Left ventricle myocardium inferior (tissue), 1 donor: ENCODE results near the gene ATP10D. TPM values are rescaled to one million over a fixed set of nuclear protein-coding genes. Genes with fewer than 3 reads are reported as not detected.

Source experiments
- DNase-seq: peaks from one replicate; pipeline ENCODE4 v3.0.0-alpha.2; 2020
- H3K27ac ChIP-seq: fragments of 200-600 bp; replicated peaks from 2 replicates; pipeline ENCODE4 v1.8.0; 2021
- H3K27me3 ChIP-seq: fragments of 200-600 bp; 2 replicates; pipeline ENCODE4 v1.8.0; 2021; ENCODE audit warnings: low read depth
- H3K36me3 ChIP-seq: fragments of 200-600 bp; 2 replicates; pipeline ENCODE4 v1.8.0; 2021
- H3K4me1 ChIP-seq: fragments of 200-600 bp; 2 replicates; pipeline ENCODE4 v1.8.0; 2021
- H3K4me3 ChIP-seq: fragments of 200-600 bp; 2 replicates; pipeline ENCODE4 v1.8.0; 2021; ENCODE audit warnings: mild to moderate bottlenecking, moderate library complexity
- H3K9me3 ChIP-seq: fragments of 200-600 bp; replicated peaks from 2 replicates; pipeline ENCODE4 v1.8.0; 2021
- CTCF ChIP-seq: fragments of 200-600 bp; IDR thresholded peaks from 2 replicates; pipeline ENCODE4 v1.8.0; 2021; ENCODE audit warnings: antibody characterized with exemption, mild to moderate bottlenecking, borderline replicate concordance
- intact Hi-C: fragments of 100-400 bp; cut with micrococcal nuclease; formaldehyde crosslinking; loops from one replicate; pipeline ENCODE4 v1.11.0; 2022
- total RNA-seq: library from RNA; stranded (reverse); fragmentation: NEBNext Ultra II Directional; extraction: Animal tissue kit (Norgen Biotek cat#: 25700); gene quantifications from one replicate; pipeline ENCODE4 v1.2.1, GENCODE V29; 2021
- donor health status: DM: no; HTN: yes; CAD: no; lungs with severe emphysema.

Gene ATP10D
- total RNA-seq, 1 donor from 2014 or later, result 10.3 TPM

DNA sequence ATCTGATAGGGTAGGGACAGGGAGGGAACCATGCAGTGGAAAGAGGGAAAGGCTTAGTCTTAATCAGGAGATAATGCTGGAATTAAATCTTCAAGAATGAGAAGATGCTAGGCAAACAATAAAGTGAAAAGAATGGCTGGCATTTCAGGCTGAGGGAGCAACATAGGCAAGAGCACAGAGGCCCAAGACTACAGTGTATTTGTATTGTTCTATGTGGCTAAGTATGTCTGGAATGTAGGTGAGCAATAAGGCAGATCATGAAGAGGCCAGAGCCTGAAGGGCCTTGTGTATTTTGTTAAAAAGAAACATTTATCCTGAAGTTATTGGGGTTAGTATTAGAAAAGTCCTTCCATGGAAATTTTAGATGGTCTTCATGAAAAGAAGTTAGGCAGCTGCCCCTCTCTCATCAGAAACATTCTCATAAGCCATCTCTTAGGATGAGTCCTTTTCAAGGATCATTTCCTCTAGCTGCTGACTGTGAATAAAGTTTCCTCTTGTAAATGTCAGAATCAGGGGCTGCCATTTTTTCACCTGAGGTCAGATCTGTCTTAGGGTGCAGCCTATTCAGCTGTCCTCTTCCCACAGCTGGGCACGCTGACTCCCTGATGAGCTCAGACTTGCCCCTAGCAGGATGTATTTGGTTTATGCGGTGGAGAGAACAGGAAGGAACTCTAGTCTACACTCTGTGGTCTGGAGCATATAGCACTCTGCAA is 46.3 kb downstream of the ATP10D start:
- no peak for DNase-seq
- intact Hi-C loops, result no loop called here
- TF ChIP-seq CTCF, result no peak
- Histone ChIP-seq H3K27me3 (no peaks in the 10 kb centered on the region), H3K9me3 (peaks cover 17% of the 10 kb centered on the region), H3K4me3 (no peak overlapping the region), H3K36me3 (peaks cover 55% of the 10 kb centered on the region), H3K27ac (peak overlapping the region; percentile 35), H3K4me1 (peaks cover 19% of the 10 kb centered on the region)

GRCh38 chr4:47531954-47532321 is 46.9 kb downstream of the ATP10D start:
- DNase-seq, result no peak
- Histone ChIP-seq H3K27ac (peak overlapping the region; percentile 35), H3K27me3 (no peaks in the 10 kb centered on the region), H3K4me3 (no peak overlapping the region), H3K9me3 (peaks cover 17% of the 10 kb centered on the region), H3K4me1 (peaks cover 19% of the 10 kb centered on the region), H3K36me3 (peaks cover 55% of the 10 kb centered on the region)
- TF ChIP-seq CTCF, result no peak
- intact Hi-C loops, result no loop called here

GRCh38 chr4:47532658-47533057 is 47.6 kb downstream of the ATP10D start:
- Histone ChIP-seq H3K27ac (no peak overlapping the region), H3K4me1 (peaks cover 19% of the 10 kb centered on the region), H3K4me3 (no peak overlapping the region), H3K27me3 (no peaks in the 10 kb centered on the region), H3K36me3 (peaks cover 56% of the 10 kb centered on the region), H3K9me3 (peaks cover 17% of the 10 kb centered on the region)
- TF ChIP-seq CTCF, result no peak
- intact Hi-C loops, result no loop called here
- DNase-seq, result no peak

DNA sequence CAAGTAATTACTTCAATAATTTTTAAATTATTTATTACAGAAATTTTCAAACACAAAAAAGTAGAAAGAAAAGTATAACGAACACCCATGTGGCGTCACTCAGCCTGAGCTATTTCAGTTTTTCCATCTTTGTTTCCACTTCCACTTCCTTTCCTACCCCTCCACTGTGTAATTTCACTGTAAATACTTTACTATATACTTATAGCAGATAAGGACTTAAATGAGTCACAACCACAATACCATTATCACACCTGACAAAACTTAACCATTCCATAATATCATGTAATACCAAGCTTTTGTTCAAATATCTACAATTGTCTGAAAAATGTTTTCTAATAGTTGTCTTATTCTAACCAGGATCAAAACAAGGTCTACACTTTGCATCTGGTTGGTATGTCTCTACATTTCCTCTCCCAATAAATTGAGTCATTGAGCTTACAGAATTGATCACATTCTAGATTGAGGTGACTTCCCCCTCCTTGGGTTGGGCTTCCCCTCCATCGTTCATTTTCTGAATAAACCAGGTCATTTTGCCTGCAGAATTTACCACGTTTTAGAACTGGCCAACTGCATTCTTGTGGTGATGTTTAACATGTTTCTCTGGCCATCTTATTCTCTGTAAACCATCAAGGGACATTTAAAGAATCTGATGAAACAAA is 48.7 kb downstream of the ATP10D start:
- no peak for TF ChIP-seq CTCF
- Histone ChIP-seq H3K27ac (no peak overlapping the region), H3K4me1 (peaks cover 19% of the 10 kb centered on the region), H3K27me3 (no peaks in the 10 kb centered on the region), H3K4me3 (no peak overlapping the region), H3K36me3 (peaks cover 54% of the 10 kb centered on the region), H3K9me3 (peaks cover 13% of the 10 kb centered on the region)
- no peak for DNase-seq
- intact Hi-C loops, result no loop called here

DNA sequence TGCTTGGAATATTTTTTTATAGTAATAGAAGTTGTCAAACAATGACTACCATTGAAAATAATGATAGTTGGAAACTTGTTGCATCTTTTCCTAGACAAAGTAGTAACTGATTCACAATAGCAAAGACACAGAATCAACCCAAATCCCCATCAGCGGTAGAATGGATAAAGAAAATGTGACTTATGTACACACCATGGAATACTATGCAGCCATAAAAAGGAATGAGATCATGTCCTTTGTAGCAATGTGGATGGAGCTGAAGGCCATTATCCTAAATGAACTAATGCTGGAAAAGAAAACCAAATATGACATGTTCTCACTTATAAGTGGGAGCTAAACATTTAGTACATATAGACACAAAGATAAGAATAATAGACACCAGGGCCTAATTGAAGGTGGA is 49.7 kb downstream of the ATP10D start:
- peaks cover 4% of the 10 kb centered on the region for H3K9me3 ChIP-seq
- intact Hi-C loops, result no loop called here
- peaks cover 19% of the 10 kb centered on the region for H3K4me1 ChIP-seq
- H3K36me3 ChIP-seq, result peaks cover 58% of the 10 kb centered on the region
- no peaks in the 10 kb centered on the region for H3K27me3 ChIP-seq
- no peak for TF ChIP-seq CTCF
- no peak overlapping the region for H3K4me3 ChIP-seq
- no peak overlapping the region for H3K27ac ChIP-seq
- no peak for DNase-seq
